GM18519 (cell line): ENCODE results near the gene ST6GAL1.
"Not testable (repeated sequence)": the region's sequence is repeated elsewhere in the genome, so short reads cannot be mapped to it uniquely, and the experiment has no call there.

Experiments
- ATAC-seq: cut with Tn5 transposase; IDR thresholded peaks from one replicate; pipeline ENCODE4 v1.9.1; 2021; ENCODE audit warnings: mild to moderate bottlenecking, moderate library complexity; ENCODE audit not compliant: unreplicated experiment, low FRiP score

ST6GAL1 gene

DNA sequence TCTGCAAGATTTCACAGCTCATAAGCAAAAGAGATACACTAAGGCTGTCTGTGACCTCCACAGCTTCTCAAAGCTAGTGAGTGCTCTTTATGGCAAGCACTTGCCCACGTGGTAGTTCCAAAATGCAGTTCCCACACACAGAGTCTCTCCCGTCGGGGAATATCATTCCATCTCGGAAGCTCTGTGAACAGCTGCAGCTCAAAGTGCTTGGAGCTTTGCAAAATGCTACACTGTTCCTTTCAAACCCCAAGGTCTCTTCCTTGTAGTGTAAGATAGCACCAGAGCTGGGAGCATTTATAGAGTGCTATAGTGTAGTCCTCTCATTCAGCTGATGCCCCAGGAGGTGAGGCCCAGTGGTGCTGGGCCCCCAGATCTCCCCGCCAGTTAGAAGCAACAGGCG lies 36.1 kb downstream of the ST6GAL1 start:
- ATAC-seq: no peak

- not testable (repeated sequence) for ATAC-seq
These were observed 36.9 kb downstream of the ST6GAL1 start for GRCh38 chr3:186967236-186967635.

DNA sequence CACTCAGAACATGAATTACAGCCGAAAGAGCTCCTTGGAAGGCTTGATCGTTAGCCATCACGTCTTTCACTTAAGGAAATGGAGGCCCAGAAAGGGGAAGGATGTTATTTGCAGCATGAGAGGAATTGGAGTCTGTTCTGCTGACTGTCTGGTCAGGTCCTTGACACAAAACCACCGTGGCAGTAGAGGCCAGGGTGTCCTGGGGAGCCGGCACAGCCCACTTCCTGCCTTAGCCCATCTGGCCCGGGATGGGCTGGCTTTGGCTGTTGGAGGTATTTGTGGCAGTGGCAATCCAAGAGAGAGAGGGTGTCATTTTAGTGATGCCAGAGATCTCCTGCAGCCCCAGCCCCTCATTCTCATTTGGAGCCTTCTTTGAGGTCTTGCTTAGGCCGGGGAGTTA lies 37.4 kb downstream of the ST6GAL1 start:
- no peak for ATAC-seq

DNA sequence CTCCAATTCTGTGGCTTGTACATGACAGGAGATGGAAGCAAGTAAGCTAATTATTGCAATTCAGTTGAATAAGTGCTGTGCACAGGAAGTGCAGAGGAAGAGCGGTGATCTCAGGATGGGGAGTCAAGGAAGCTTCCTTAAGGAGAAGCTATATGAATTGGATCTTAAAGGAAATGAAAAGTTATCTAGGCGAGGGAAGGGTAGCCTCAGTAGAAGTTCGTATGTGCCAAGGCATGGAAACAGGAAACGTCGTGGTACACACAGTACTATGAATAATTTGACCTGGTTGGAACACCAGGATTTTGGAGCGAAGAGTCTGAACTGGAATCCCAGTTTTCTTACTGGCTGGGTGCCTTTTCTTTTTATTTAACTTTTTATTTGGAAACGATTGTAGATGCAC lies 39.3 kb downstream of the ST6GAL1 start:
- no peak for ATAC-seq

- not testable (repeated sequence) for ATAC-seq
These were observed 40.8 kb downstream of the ST6GAL1 start for GRCh38 chr3:186971106-186971505.

- no peak for ATAC-seq
These were observed 41.3 kb downstream of the ST6GAL1 start for GRCh38 chr3:186971578-186971977.

DNA sequence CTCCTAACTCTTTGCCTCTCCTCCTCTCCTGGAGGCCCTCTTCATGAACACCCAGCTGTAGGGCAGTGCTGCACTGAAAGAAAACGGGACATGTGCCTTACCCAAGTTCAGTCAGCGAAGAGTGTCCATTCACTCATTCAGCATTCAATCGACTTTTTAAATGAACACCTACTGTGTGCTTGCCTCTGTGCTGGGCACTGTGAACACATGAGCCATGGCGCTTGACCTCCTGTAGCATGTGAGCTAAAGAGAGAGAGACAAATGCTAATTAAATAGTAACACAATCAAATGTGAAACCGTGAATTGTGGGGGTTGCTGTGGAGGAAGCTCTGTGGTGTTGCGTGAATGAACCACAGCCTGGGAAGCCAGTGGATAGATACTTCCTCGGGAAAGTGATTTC lies 43.4 kb downstream of the ST6GAL1 start:
- ATAC-seq: no peak

GRCh38 chr3:186974824-186975313 lies 44.5 kb downstream of the ST6GAL1 start:
- ATAC-seq: no peak

DNA sequence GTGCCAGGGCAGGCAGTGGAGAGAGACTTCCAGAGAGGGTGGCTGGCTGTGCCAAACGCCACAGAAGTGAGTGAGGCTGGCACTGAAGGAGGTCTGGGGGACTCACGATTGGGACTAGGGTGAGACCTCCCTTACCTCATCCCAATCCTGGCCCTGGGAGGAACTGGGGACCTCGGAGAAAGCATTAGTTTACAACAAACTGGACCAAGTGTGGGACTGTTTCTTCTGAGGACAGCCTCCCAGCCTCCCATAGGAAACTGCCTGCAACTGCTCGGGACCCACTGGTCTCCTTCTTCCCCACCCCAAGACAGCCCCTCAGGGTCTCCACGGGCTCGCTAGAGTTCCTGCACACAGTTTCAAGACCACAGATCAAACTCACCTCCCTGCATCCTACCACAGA lies 45.4 kb downstream of the ST6GAL1 start:
- no peak for ATAC-seq

DNA sequence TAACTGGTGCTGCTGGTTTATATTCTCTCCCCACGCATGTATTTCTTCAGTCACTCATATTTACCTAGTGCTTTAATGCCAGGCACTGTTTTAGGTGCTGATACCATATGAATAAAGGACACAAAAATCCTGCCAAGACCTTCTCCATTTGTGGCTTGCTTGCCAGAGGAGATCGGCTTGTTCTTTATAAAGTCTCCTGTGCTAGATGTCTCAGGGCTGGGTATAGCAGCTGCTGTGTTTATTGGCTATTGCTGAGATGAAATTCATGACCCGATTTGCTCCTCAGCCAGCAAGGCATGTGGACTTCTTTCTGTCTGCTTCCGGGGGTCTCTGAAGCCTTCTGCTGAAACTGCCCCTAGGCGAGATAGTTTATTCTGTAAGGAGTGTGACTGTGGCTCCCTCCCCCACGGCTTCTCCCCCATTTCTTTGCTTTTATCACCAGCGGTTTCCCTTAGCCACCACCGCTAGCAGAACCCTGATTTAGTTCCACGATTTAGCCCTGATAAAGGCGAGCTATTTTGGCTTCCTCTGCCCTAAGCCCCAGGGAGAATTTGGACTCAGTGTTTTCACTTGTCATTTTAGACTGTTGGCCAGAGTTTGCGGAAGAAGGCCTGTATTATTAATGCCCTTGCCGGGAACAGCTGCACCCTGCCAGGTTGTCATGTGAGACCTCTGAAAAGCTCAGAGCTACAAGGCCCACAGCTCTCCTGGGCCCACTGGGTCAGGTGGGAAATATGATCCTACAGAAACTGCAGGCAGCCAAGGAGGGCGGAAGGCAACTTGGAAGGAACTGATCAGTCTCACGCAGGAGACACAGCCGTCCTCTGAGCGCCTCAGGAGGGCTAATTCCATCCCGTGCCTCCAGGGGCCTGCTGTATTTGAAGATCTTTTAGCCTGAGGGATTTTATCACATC lies 46.8 kb downstream of the ST6GAL1 start:
- no peak for ATAC-seq

- ATAC-seq: no peak
These were observed 48.4 kb downstream of the ST6GAL1 start for GRCh38 chr3:186978712-186979111.

- ATAC-seq: no peak
These were observed 49.5 kb downstream of the ST6GAL1 start for GRCh38 chr3:186979852-186980251.

- no peak for ATAC-seq
These were observed 50.7 kb downstream of the ST6GAL1 start for GRCh38 chr3:186980989-186981388.

DNA sequence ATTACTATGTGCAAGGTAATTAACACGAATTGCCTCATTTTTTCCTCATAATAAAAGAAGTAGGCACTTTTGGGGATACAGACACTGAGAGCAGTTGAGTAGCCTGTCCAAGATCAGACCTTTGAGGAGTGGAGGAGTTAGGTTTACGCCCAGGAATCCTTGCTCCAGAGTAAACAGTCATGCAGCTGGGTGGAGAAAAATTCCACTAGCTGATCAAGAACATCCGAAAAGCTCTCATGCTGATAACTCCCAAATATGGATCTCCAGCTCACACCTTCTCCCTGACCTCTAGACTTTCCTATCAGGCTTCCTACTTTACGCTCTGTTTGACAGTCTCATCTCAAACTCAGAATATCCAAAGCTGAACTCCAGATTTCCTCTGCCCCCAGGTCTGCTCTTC lies 53.3 kb downstream of the ST6GAL1 start:
- no peak for ATAC-seq

DNA sequence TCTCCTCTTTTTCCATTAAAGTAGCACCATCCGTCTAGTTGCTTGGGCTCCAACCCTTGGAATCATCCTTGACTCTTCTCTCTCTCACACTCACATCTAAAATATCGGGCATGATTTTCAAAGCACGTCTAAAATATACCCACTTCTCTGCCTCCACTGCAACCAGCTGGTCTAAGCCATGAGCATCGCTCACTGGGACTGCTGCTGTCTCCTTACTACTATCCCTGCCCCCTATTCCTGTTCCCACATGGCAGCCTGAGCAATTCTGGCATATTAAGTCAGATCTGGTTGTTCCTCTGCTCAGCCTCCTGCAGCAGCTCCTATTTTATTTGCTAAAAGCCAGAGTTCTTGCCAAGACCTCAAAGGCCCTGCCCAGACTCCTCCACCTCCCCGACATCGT lies 53.7 kb downstream of the ST6GAL1 start:
- no peak for ATAC-seq

DNA sequence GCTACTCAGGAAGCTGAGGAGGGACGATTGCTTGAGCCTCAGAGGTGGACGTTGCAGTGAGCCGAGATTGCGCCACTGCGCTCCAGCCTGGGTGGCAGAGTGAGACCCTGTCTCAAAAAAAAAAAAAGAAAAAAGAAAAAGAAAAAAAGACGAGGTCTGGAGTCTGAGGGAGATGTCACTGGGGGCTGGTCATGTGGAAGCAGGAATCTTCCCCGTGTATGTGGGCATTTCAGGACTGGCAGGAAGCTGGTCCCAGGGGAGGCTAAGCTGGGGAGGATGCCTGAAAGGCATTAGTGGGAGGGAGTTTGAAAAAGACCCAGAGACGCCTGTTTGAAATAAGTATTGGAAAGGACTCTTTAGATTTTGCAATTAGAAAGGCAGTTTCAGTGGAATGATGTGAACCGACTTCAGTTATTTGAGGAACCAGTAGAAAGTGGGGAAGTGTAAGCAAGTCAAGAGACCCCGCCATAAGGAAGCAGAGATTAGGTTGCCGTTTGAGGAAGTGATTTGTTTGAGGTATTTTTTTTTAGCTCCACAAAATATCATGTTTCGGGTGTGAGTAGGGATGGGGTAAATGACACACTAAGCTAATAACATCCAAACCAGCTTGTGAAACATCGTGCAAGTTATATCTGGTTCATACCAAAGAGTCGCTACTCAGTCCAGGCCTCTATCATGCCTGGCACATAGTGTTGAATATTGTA lies 55.5 kb downstream of the ST6GAL1 start:
- peak; percentile 38 for ATAC-seq

DNA sequence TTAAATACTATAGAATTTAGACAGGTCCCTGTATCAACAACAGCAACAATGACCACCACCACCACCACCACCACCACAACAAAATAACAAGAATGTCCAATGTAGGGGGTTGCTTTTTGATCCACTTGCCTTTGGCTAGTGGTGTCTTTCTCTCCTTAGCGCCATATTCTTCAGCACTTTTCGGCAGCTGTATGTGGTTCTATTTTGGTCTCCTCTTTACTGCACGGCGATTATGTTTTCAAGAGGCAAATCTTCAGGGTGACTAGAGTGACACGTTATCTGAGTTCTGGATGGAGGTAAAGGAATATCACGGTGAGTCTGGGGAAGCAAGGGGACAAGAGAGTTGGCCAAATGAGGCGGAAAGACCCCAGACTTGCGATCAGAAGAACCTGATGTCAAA lies 56.1 kb downstream of the ST6GAL1 start:
- ATAC-seq: no peak

GRCh38 chr3:186986816-186987215 lies 56.5 kb downstream of the ST6GAL1 start:
- ATAC-seq: no peak

GRCh38 chr3:186988806-186989205 lies 58.5 kb downstream of the ST6GAL1 start:
- ATAC-seq: peak; percentile 53

DNA sequence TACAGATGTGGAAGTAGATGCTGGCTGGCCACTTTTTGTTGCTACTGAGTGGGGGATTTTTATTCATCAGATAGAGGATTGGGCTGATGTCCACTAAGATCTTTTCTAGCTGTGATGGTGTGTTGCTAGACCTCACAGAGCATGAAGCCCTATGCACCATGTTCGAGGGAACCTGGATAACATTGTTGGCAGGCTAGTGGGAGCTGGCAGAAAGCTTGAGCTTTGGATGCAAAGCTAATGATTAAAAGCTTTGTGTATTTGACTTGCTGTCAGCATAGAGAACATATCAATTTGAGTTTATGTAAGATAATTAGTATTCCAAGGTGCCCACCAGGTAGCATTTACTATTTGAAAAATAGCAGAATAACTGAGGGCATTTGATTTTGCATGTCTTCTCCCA lies 59.1 kb downstream of the ST6GAL1 start:
- ATAC-seq: no peak

- ATAC-seq: no peak
These were observed 60.0 kb downstream of the ST6GAL1 start for GRCh38 chr3:186990277-186990676.

DNA sequence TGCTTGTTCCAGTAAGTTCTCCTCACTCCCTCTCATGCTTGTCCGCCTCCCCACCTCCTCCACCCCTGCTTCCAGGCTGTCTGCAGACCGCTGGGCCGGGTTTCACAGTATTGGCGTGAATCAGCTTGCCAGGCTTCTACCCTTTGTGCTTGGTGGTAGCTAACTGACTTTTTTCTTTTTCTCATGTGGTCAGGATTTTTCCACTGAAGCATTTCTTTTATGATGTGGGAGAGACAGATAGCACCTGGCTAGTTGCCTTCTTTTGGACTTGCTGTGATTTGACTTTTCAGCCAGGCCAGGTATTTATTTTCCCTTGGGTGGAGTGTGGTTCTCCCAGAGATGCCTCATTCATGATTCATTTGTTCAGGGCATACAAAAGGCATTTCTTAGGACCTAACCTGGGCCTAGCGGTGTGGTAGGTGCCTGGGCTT lies 60.6 kb downstream of the ST6GAL1 start:
- no peak for ATAC-seq
